Neural cell (in vitro differentiated cells): Measurements from ENCODE around the gene LACRT. TPM values are rescaled to one million over a fixed set of nuclear protein-coding genes. Genes with fewer than 3 reads are reported as not detected.
"Not testable (repeated sequence)": the region's sequence is repeated elsewhere in the genome, so short reads cannot be mapped to it uniquely, and the experiment has no call there.

ENCODE experiments used
- H2AFZ ChIP-seq: fragments of 200-600, 300-800 bp; sonication (generic), shearing (Covaris generic); 2 replicates; pipeline ENCODE4 v1.6.0; 2014; ENCODE audit warnings: low read depth, mild to moderate bottlenecking, antibody characterized with exemption, low read length, moderate library complexity
- H3F3A ChIP-seq: fragments of 200-600 bp; shearing (Covaris generic); 2 replicates; pipeline ENCODE4 v1.6.1; 2016; ENCODE audit warnings: mild to moderate bottlenecking, moderate library complexity, mixed read lengths, antibody characterized with exemption, low read length; ENCODE audit not compliant: insufficient read depth, poor library complexity, severe bottlenecking
- H3K27ac ChIP-seq: fragments of 200-600, 300-800 bp; sonication (generic), shearing (Covaris generic); 2 replicates; pipeline ENCODE4 v1.5.1; 2014; ENCODE audit warnings: mild to moderate bottlenecking, low read length, moderate library complexity
- H3K27me3 ChIP-seq: fragments of 300-800, 200-600 bp; sonication (generic), shearing (Covaris generic); 2 replicates; pipeline ENCODE4 v1.6.0; 2014; ENCODE audit warnings: mild to moderate bottlenecking, low read depth, low read length, moderate library complexity; ENCODE audit not compliant: insufficient read depth
- H3K36me3 ChIP-seq: fragments of 300-800, 200-600 bp; sonication (generic), shearing (Covaris generic); 2 replicates; pipeline ENCODE4 v1.5.1; 2014; ENCODE audit warnings: mild to moderate bottlenecking, antibody characterized with exemption, low read length, moderate library complexity; ENCODE audit not compliant: insufficient read depth
- H3K4me2 ChIP-seq: fragments of 300-800, 200-600 bp; sonication (generic), shearing (Covaris generic); 2 replicates; pipeline ENCODE4 v1.6.0; 2014; ENCODE audit warnings: mild to moderate bottlenecking, low read length
- H3K4me3 ChIP-seq: fragments of 300-800, 200-600 bp; sonication (generic), shearing (Covaris generic); 2 replicates; pipeline ENCODE4 v1.5.1; 2014; ENCODE audit warnings: mild to moderate bottlenecking, low read length, moderate library complexity
- H3K79me2 ChIP-seq: fragments of 200-600 bp; shearing (Covaris generic); replicated peaks from 2 replicates; pipeline ENCODE4 v1.6.0; 2014; ENCODE audit warnings: mild to moderate bottlenecking, low read length, moderate library complexity; ENCODE audit not compliant: insufficient read depth
- H3K9ac ChIP-seq: fragments of 300-800, 200-600 bp; sonication (generic), shearing (Covaris generic); 2 replicates; pipeline ENCODE4 v1.6.1; 2016; ENCODE audit warnings: mild to moderate bottlenecking, low read length, mixed read lengths
- H3K9me2 ChIP-seq: fragments of 200-600 bp; shearing (Covaris generic); 2 replicates; pipeline ENCODE4 v1.6.1; 2016; ENCODE audit warnings: mild to moderate bottlenecking, low read length, mixed read lengths; ENCODE audit not compliant: insufficient read depth
- H3K9me3 ChIP-seq: fragments of 200-600, 300-800 bp; sonication (generic), shearing (Covaris generic); 2 replicates; pipeline ENCODE4 v1.6.1; 2016; ENCODE audit warnings: mild to moderate bottlenecking, mixed run types, low read length, moderate library complexity, mixed read lengths
- H4K20me1 ChIP-seq: fragments of 200-600 bp; shearing (Covaris generic); 2 replicates; pipeline ENCODE4 v1.6.1; 2016; ENCODE audit warnings: mild to moderate bottlenecking, mixed run types; ENCODE audit not compliant: insufficient read depth
- EP300 ChIP-seq: fragments of 450-650 bp; conservative IDR thresholded peaks from 2 replicates; pipeline ENCODE4 v1.6.1; 2014; ENCODE audit warnings: antibody characterized with exemption, mild to moderate bottlenecking, moderate library complexity; ENCODE audit not compliant: poor library complexity, severe bottlenecking
- EZH2 ChIP-seq: fragments of 200-600, 300-800 bp; shearing (Covaris generic), sonication (generic); IDR thresholded peaks from 2 replicates; pipeline ENCODE4 v1.6.1; 2014; ENCODE audit warnings: antibody characterized with exemption, low read length, borderline replicate concordance, mild to moderate bottlenecking; ENCODE audit not compliant: insufficient read depth, poor library complexity, severe bottlenecking
- MXI1 ChIP-seq: fragments of 450-650 bp; conservative IDR thresholded peaks from 2 replicates; pipeline ENCODE4 v1.6.1; 2014; ENCODE audit warnings: antibody characterized with exemption, mild to moderate bottlenecking; ENCODE audit not compliant: poor library complexity, severe bottlenecking
- POLR2AphosphoS5 ChIP-seq: IDR thresholded peaks from 2 replicates; pipeline ENCODE4 v1.6.1; 2012
- SMC3 ChIP-seq: fragments of 450-650 bp; conservative IDR thresholded peaks from 2 replicates; pipeline ENCODE4 v1.6.1; 2014; ENCODE audit warnings: antibody characterized with exemption, mild to moderate bottlenecking, moderate library complexity; ENCODE audit not compliant: poor library complexity
- TAF1 ChIP-seq: IDR thresholded peaks from 2 replicates; pipeline ENCODE4 v1.6.1; 2012; ENCODE audit warnings: low read depth
- polyA plus RNA-seq: library from polyadenylated mRNA; depleted of rRNA; stranded (reverse); fragments of >200 nt; gene quantifications from 2 replicates; pipeline ENCODE4 v1.2.3, GENCODE V29; 2014
- TF ChIP-seq, protein P1 (sequence below): IDR thresholded peaks from 2 replicates; pipeline ENCODE4 v1.6.1; 2012; ENCODE audit warnings: borderline replicate concordance
- TF ChIP-seq, protein P2 (sequence below): fragments of 450-650 bp; IDR thresholded peaks from 2 replicates; pipeline ENCODE4 v1.5.1; 2014; ENCODE audit warnings: antibody characterized with exemption, mild to moderate bottlenecking, moderate library complexity; ENCODE audit not compliant: poor library complexity, severe bottlenecking

LACRT gene
- polyA plus RNA-seq, 1 donor from 2014 or later, result not detected

DNA sequence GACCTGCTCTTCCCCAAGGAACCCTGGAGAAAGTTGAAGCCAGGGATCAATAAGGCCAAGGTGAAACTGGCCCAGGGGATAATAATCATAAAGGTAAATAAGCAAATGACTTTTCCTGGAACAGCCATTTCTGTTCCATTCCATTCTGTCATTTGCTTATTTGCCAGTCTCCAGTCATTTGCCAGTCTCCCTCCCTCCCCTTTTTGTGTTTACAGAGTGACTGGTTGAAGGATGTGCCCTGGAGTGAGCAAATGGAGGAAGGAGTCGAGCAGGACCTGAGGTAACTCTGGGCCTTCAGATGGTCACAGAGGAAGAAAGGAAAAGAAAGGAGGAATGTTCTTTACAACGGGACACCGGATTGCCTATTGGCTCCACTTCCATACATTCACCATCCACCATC, 31.3 kb upstream of the LACRT start:
- Histone ChIP-seq H3K27ac (no peak overlapping the region), H3K9me2 (no peaks in the 10 kb centered on the region), H3K4me2 (no peak overlapping the region), H2AFZ (no peak overlapping the region), H3K4me3 (no peak overlapping the region), H3K36me3 (no peaks in the 10 kb centered on the region), H3F3A (no peaks in the 10 kb centered on the region), H3K9me3 (no peaks in the 10 kb centered on the region), H3K9ac (no peak overlapping the region), H4K20me1 (no peaks in the 10 kb centered on the region), H3K27me3 (no peaks in the 10 kb centered on the region), H3K79me2 (no peaks in the 10 kb centered on the region)
- TF ChIP-seq, protein P1, sequence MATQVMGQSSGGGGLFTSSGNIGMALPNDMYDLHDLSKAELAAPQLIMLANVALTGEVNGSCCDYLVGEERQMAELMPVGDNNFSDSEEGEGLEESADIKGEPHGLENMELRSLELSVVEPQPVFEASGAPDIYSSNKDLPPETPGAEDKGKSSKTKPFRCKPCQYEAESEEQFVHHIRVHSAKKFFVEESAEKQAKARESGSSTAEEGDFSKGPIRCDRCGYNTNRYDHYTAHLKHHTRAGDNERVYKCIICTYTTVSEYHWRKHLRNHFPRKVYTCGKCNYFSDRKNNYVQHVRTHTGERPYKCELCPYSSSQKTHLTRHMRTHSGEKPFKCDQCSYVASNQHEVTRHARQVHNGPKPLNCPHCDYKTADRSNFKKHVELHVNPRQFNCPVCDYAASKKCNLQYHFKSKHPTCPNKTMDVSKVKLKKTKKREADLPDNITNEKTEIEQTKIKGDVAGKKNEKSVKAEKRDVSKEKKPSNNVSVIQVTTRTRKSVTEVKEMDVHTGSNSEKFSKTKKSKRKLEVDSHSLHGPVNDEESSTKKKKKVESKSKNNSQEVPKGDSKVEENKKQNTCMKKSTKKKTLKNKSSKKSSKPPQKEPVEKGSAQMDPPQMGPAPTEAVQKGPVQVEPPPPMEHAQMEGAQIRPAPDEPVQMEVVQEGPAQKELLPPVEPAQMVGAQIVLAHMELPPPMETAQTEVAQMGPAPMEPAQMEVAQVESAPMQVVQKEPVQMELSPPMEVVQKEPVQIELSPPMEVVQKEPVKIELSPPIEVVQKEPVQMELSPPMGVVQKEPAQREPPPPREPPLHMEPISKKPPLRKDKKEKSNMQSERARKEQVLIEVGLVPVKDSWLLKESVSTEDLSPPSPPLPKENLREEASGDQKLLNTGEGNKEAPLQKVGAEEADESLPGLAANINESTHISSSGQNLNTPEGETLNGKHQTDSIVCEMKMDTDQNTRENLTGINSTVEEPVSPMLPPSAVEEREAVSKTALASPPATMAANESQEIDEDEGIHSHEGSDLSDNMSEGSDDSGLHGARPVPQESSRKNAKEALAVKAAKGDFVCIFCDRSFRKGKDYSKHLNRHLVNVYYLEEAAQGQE, result no peak
- TF ChIP-seq POLR2AphosphoS5 (no peak), MXI1 (no peak), EP300 (no peak), EZH2 (no peak)
- TF ChIP-seq, protein P2, sequence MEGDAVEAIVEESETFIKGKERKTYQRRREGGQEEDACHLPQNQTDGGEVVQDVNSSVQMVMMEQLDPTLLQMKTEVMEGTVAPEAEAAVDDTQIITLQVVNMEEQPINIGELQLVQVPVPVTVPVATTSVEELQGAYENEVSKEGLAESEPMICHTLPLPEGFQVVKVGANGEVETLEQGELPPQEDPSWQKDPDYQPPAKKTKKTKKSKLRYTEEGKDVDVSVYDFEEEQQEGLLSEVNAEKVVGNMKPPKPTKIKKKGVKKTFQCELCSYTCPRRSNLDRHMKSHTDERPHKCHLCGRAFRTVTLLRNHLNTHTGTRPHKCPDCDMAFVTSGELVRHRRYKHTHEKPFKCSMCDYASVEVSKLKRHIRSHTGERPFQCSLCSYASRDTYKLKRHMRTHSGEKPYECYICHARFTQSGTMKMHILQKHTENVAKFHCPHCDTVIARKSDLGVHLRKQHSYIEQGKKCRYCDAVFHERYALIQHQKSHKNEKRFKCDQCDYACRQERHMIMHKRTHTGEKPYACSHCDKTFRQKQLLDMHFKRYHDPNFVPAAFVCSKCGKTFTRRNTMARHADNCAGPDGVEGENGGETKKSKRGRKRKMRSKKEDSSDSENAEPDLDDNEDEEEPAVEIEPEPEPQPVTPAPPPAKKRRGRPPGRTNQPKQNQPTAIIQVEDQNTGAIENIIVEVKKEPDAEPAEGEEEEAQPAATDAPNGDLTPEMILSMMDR, result no peak

DNA sequence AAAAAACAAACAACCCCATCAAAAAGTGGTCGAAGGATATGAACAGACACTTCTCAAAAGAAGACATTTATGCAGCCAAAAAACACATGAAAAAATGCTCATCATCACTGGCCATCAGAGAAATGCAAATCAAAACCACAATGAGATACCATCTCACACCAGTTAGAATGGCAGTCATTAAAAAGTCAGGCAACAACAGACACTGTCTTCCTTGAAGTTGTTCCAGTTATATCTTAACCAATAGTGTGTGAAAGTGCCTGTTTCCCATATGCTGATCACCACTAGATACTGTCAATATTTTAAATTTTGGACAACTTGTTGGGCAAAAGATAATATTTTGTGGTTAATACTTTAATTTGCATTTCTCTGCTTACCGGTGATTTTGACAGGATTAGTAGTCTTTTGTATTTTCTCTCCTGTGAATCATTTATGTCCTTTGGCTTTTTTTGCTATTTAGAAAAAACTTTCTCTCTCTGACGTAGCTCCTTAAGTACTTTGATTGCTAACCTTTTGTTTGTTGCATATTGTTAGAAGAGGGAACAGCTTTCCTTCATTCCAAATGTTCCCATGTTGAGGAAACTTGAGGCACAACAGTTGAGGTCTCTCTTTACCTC, 30.4 kb upstream of the LACRT start:
- H3K4me3 ChIP-seq, H2AFZ ChIP-seq, H3K79me2 ChIP-seq, H4K20me1 ChIP-seq, H3K4me2 ChIP-seq, H3K9ac ChIP-seq, H3F3A ChIP-seq, H3K36me3 ChIP-seq, H3K9me3 ChIP-seq, H3K9me2 ChIP-seq, H3K27me3 ChIP-seq, H3K27ac ChIP-seq: not testable (repeated sequence)

DNA sequence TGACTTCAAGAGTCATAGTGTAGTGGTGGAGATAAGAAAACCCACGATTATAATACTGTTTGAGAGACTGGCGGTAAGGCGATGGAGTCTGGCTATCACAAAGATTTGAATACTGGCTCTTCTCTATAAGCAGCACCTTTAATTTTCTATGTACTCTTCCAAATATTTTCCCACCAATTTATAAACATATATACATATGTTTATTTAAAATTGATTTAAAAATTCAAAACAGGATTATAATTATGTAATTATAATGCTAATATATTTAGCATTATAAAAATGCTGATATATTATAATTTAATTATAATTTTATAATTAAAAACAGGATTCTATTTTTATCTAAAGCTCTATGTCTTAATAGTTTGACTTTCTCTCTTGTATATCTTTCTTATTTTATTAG, 28.9 kb upstream of the LACRT start:
- H3K79me2 ChIP-seq, result no peaks in the 10 kb centered on the region
- H3K4me2 ChIP-seq, result no peak overlapping the region
- no peak for TF ChIP-seq POLR2AphosphoS5
- TF ChIP-seq TAF1, result no peak
- TF ChIP-seq, protein P2, result no peak
- TF ChIP-seq SMC3, result no peak
- no peak for TF ChIP-seq MXI1
- TF ChIP-seq EZH2, result no peak
- TF ChIP-seq EP300, result no peak
- no peaks in the 10 kb centered on the region for H3K9me2 ChIP-seq
- H4K20me1 ChIP-seq, result no peaks in the 10 kb centered on the region
- no peaks in the 10 kb centered on the region for H3F3A ChIP-seq
- H3K27ac ChIP-seq, result no peak overlapping the region
- H3K36me3 ChIP-seq, result no peaks in the 10 kb centered on the region
- H3K9ac ChIP-seq, result no peak overlapping the region
- no peak overlapping the region for H2AFZ ChIP-seq
- no peaks in the 10 kb centered on the region for H3K9me3 ChIP-seq
- no peak overlapping the region for H3K4me3 ChIP-seq
- H3K27me3 ChIP-seq, result no peaks in the 10 kb centered on the region
